Suppressor macrophage treated with lipopolysaccharide for 4 hours (primary cell): ENCODE data around the gene ADGRG7.
"Not testable (repeated sequence)": the region's sequence is repeated elsewhere in the genome, so short reads cannot be mapped to it uniquely, and the experiment has no call there.

Experiments used
- DNase-seq: peaks from one replicate; pipeline ENCODE4 v3.0.0-alpha.2; 2020

The ADGRG7 gene, protein sequence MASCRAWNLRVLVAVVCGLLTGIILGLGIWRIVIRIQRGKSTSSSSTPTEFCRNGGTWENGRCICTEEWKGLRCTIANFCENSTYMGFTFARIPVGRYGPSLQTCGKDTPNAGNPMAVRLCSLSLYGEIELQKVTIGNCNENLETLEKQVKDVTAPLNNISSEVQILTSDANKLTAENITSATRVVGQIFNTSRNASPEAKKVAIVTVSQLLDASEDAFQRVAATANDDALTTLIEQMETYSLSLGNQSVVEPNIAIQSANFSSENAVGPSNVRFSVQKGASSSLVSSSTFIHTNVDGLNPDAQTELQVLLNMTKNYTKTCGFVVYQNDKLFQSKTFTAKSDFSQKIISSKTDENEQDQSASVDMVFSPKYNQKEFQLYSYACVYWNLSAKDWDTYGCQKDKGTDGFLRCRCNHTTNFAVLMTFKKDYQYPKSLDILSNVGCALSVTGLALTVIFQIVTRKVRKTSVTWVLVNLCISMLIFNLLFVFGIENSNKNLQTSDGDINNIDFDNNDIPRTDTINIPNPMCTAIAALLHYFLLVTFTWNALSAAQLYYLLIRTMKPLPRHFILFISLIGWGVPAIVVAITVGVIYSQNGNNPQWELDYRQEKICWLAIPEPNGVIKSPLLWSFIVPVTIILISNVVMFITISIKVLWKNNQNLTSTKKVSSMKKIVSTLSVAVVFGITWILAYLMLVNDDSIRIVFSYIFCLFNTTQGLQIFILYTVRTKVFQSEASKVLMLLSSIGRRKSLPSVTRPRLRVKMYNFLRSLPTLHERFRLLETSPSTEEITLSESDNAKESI

DNA sequence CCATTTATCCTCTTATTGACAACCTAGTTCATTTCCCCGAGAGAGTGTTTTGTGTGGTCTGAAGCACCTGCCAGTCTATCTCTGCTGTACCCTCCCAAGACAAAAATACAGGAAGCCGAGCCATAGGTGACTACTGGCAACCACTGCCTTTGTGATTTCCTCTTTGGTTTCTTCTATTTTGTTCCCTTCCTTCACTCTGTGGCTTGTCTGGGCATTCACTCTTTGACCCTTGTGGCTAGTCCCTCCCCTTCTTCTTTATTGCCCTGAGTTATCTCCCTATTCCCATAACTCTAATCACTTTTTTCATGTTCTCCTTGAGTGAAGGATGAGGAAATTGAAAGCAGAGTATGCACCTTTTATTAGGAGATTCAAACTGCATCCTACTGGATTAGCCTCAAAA lies at the start of gene ADGRG7:
ADGRG7 (plus strand) TSS at position 297 of the 400 bp plus-strand sequence. CDS start 256 bp downstream, outside the sequence.
- no peak for DNase-seq

DNA sequence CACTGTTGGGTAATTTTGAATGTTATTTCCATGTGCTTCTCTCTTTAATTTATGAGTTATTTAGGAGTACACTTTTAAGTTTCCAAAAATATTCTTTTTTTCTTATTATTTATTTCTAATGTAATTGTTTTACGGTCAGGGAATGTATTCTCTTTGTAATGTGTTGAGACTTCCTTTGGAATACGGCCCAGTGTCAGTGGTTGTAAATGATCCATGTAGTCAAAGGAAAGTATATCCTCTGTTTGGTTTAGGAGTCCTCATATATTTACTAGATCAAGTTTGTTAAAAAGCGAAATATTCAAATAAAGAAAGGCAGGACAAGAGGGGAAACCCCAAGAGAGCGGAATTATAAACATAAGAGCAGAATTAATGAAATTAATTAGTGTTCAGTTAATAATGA lies 49.0 kb upstream of the ADGRG7 start:
- no peak for DNase-seq

DNA sequence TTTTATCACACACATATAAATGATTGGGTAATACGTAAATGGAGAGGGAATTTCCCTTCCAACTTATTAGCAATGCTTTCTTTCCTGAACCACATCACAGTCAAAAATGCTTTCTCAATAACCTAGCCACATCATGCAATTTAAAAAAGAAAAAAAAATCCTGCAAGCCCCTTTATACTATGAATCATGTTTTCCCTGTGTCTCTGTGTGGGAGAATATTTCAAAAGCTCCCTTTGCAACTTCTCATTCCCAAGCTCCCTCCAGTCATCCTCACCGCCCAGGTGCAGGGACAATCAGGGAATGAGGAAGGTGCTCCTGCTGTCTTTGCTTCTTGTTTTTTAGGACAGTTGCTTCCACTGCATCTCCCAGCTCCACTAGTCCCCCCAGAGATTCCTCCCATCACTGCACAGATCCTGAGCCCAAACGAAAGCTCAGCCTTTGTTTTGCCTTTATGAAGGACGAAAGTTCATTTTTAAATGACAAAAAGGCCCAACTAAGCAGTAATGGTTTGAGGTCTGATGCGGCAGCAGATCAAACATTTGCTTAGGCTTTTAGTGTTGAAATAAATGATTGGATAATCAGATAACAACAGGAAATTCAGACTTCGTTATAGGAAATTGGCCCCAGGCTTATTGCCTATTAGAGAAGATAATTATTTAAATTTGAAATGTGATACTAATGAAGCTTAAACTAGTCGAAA lies 47.8 kb upstream of the ADGRG7 start:
- peak; percentile 76 for DNase-seq

DNA sequence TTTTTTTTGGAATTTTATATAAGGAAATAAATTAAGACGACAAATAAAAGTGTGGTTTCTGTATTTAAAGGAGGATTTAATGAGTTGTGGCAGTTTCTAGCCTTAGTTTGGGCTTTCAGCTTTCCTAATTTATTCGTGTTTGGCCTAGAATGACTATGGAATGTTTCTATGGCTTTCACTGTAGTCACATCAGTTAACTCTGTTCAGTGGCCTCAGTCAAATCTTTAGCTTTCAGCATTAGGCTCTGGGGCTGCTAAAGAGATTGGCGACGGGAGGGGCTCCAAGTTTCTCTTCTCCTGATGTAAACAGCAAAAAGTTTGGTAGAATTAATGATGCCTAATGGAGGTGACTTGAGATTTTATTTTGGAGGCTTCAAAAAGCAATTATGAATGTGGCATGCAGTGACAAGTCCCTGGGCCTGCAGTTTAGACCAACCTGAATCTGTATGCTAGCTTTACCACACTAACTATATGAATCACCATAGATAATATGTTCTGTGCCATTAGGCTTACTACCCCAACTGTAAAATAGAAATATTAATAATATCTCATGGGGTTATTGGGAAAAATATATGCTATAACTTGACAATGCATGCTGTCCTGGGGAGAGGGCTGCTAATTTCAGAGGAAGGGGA lies 47.1 kb upstream of the ADGRG7 start:
- no peak for DNase-seq

DNA sequence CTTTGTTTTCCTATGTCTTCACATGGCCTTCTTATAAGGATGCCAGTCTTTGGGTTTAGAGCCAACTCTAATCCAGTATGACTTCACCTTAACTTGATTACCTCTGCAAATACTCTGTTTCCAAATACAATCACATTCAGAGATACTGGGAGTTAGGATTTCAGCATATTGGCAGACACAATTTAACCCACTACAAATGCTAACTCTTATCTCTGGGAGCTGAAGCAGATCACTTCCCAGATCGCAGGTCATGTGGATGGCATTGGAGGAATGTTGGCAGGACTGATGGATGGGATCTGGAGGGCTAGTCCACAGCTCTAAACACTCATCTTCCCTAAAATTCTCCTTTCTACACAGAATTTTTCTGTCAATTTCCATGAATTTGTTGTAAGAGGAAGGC lies 46.2 kb upstream of the ADGRG7 start:
- DNase-seq, result no peak

DNA sequence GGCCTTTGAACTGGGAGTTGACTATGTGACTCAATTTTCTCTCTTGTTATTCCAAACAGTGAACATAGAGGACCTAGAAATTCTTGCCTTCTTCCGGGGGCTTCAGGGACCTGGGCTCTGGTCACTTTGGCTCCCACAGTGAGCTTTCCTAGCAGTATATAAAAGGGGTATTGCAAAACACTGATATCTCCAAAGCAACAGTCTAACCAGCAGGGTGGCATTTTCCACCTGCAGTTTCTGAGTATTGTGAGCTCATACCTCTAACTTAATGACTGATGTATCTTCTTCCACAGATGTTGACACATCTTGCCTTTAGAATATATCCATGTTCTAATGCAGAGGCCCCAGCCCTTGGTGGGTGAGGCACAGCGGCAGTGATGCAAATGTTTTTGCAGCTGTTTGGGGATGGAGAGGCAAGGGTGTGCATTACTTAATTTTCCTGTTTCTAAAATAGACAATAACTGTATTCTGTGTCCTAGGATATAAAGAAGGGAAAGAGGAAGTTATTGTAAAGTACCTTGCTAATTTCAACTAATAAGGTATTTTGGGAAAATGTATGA lies 45.7 kb upstream of the ADGRG7 start:
- peak; percentile 22 for DNase-seq

DNA sequence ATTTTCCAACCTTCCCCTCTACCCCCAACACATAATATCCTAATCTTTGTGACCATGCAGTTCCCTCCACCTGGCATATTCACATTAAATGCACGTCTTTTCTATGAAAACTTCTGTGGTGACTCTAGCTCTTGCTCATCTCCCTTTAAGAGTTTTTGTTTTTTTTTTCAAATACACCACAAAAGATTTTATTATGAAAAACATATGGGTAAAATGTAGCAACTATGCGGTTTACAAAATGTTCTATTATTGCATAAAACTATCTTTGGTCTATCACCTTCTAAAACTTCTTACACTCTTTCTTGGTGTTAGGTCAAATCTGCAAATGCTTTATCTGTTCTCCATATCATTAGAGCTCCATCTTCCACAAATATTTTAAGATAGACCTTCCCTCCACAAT lies 38.6 kb upstream of the ADGRG7 start:
- DNase-seq, result no peak

DNA sequence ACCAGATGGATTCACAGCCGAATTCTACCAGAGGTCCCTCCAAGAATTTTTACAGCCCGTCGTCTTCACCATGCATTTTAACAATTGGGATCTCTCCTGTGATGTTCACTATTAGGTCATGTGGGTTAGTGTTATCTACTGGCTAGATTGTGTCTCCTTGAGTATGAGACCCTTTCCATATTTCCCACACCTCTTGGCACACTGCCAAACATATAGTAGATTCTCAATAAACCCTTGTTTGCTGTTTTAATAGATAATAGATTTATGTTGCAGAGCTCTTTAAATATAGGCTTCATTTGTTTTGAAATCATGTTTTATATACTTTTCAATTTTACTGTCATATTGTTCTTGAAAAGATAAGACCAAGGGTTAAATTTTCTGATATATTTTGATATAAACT lies 34.9 kb upstream of the ADGRG7 start:
- DNase-seq, result no peak

DNA sequence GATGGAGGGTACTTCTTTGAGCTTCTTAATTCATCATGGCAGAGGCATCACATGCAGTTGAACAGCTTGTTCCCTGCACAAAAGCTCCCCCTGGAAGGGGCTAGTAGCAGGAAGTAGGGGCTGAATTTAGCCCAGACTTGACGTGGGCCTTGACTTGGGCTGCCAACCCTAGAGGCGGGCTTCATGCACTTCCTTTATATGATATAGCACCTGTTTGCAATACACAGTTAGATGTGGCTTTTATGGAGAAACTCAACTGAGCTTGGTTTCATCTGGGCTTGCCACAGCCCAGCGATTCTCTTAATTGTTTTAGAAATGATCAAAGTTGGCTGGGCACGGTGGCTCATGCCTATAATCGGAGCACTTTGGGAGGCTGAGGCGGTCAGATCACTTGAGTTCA lies 33.7 kb upstream of the ADGRG7 start:
- no peak for DNase-seq

DNA sequence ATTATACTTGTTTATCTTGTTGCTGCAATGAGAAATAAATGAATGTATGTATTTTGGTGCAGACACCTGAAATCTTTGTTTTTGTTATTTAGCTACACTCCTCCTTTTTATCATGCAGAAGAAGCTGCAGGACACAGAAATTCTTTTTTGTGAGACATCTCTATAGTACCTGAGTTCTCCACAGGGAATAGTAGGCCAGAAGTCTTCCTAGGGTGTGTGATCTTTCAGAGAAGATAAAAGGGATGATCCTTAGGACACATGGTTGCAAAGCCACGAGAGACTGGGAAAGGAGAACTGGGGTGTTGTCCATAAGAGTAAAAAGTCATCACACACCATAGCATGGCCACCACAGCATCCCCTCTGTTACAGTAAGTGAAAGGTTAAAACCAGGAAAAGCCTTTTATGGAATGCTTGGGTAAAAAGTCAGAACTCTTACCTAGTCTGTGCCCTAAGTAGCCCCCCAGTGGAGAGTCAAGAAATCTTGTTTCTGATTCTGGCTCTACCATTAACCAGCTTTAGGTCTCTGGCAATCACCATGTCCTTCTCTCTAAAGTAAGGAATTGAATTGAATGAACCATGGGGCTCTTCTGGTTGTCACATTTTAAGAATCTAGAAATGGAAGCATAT lies 31.9 kb upstream of the ADGRG7 start:
- DNase-seq, result no peak

DNA sequence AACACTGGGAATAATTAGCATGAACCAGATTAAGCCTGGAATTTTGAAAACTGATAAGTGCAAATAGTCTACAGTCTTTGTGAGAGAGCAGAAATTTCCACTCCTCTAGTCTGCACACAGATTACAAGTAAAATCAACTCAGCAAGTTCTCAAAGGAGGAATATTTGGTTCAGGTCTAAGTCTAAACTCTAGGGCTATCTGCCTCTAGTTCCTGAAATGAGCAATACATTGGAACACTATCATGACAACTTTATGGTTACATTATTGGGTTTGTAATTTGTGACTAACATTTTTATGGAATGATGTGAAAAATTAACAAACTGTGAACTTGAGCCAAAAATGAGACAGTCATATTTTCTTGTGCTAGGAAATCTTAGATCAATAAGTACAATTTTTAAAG lies 30.8 kb upstream of the ADGRG7 start:
- no peak for DNase-seq

DNA sequence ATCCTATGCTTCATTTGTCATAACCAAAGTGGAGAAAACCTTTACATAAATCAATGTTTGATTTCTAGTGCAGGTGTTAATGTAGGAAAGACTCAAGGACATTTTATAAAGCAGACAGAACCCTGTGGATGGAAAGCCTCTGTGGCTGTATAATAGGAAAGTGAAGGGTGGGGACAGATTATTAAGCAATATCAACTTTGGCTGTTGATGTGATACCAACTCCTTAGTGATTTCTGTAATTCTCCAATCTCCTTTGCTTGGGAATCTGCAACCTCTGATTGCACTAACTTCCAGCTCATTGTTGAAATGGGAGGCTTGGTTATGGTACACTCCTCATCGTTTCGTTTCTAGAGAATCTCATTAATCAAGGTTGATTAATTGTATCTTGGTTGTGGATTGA lies 29.3 kb upstream of the ADGRG7 start:
- no peak for DNase-seq

DNA sequence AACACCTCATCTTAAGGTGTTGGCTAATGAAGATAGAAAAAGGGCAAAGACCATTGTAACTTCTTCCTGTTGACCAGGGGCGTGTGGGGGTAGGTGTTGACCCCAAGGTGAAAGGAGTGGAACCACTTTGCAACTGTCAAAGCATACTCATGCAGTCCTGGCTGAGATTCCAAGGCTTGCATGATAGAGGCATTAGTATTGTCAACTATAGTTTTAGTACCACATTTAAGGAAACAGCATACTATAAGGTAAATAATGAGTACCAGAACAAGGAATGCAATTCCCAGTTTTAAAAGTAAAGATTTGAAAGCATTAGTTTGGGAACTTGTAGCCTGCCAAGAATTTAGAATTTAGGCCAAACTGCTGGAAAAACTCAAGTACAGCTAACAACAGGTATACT lies 27.8 kb upstream of the ADGRG7 start:
- no peak for DNase-seq

DNA sequence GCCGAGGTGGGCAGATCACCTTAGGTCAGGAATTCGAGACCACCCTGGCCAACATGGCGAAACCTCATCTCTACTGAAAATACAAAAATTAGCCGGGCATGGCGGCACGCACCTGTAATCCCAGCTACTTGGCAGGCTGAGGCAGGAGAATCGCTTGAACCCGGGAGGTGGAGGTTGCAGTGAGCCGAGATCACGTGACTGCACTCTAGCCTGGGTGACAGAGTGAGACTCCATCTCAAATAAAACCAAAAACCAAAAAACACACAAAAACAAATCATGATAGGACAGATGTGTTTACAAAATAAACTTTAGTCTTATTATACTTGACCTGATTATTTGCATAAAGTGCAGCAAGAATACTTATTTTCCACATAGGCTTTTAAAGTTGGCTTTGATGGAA lies 27.2 kb upstream of the ADGRG7 start:
- not testable (repeated sequence) for DNase-seq

DNA sequence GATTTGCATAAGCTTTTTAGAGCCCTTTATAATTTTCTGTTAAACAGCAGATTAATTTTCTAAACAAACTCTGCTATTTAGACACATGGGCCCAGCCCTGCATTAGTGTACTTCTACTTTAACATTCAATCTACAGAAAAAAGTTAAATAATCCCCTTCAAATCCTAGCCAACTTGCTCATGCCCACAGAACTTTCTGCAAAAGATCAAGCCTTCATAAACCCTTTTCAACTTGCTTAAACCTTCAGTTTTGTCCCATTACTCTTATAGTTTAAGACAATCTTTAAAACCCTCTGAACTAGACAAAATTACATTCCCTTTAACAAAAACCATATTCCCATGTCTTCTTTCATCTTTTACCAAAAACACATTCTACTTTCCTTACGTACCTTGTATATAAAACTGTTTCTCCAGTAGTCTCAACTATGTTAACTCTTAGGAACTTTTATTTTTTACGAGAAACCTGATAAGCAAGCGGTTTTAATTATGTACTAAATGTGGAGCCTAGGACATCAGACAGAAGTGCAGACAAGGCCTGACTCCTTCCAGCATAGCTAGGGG lies 25.2 kb upstream of the ADGRG7 start:
- no peak for DNase-seq

DNA sequence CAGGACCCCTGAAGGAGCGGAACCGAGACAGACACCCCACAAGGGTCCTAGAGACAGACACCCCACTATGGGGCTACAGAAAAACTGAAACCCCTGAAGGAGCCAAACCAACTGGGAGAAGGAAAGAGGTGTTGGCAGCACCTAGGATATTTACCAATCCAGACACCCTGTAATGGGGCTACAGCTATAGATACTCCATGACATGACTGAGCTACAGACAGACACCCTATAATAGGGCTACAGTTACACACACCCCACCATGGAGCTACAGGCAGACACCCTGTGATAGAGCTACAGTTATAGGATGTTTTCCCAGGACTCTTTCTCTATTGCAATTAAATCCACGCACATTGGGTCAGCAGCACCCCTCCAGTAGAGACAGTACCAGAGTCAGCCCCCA lies 22.6 kb upstream of the ADGRG7 start:
- DNase-seq, result no peak

DNA sequence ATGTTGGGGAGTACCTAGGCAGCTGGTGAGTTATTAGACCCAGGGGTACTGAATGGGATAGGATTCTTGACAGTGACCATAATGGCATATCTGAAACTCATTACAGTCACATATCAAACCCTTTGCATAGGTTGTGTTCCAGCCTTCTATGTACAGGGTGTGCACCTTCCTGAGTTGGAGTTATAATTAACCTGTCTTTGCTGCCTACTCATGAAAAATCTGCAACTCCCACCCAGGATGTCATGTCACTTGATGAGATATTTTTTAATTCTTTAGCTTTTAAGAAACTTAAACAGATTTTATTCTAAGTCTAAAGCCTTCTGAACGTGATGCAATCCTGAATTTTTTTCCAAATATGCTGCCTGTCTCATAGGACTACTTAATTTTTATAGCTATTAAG lies 21.1 kb upstream of the ADGRG7 start:
- DNase-seq, result no peak

DNA sequence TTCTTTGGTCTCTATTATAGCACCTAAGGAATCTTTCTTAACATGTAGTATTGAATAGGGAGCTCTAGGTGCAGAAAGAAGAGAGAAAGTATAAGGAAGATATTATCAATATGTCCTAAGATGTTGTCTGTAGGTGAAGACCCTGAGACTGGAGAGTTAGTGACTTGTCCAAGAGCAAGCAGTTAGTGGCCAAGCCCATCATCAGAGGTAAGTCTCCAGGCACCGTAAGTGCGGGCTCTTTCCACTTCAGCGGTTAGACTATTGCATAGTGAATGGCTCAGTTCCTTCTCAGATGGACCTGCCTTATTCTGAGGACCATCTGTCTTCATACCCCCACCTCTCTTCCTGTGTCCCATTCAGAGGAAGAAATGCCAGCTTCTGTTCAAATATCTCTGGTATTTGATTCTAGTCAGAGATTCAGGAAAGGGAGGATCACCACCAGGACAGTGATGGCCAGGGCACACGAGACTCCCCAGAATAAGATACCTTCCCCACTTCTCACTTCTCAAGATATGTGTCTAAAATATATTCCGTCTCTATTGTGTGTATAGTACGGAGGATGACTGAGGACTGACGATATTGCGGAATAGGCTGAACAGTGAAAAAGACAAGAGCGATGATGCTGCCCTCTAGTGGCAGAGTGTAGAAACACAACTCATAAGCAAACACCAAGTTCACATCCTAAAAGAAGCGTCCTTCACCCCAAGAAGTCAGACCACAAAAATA lies 19.1 kb upstream of the ADGRG7 start:
- DNase-seq, result peak; percentile 83

DNA sequence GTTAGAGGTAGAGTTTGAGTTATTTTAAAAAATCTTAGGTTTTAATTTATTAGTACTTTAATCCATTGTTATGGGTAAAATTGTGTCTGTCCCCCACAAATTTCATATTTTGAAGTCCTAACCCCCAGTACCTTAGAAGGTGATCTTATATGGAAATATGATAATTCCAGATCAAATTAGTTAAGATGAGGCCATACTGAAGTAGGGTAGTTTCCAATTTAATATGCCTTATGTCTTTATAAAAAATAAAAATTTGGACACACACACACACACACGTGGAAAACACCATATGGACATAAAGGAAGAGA lies 18.6 kb upstream of the ADGRG7 start:
- no peak for DNase-seq

DNA sequence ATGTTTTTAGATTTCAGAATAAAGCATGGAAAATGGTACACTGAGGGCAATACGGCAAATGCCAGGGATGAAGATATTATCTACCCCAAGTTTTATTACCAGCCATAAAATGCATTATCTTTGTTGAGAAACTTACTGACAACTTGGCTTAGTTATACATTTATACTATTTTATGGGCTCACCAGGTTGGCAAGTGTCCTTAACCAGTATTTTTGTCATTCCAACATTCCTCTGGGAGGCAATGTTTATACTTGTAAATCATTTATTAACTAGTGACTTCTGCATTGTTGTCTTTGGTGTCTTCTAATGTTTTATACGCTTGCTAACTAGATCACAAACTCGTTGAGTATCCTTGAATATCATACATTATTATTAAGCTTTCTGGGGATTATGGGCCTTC lies 18.0 kb upstream of the ADGRG7 start:
- no peak for DNase-seq
